Ovary (tissue), 9 donors: ENCODE results near the gene ZNF565. TPM values are rescaled to one million over a fixed set of nuclear protein-coding genes. Genes with fewer than 3 reads are reported as not detected.

Experiments used
- DNase-seq, 5 donors: peaks; one replicate each; pipeline ENCODE4 v3.0.0-alpha.2; 2019 to 2020
- H3K27ac ChIP-seq, 2 donors: fragments of 200-600 bp; one replicate each; pipeline versions ENCODE4 v1.5.1 to v1.8.0; 2019 to 2022
- H3K27me3 ChIP-seq: fragments of 200-600 bp; one replicate; pipeline ENCODE4 v1.8.0; 2022
- H3K36me3 ChIP-seq: fragments of 200-600 bp; sonication (generic); one replicate; pipeline ENCODE4 v1.5.1; 2019
- H3K4me1 ChIP-seq: one replicate; pipeline ENCODE4 v1.8.1; 2013; ENCODE audit warnings: mild to moderate bottlenecking, moderate library complexity; ENCODE audit not compliant: insufficient read depth
- H3K4me3 ChIP-seq: fragments of 200-600 bp; sonication (generic); one replicate; pipeline ENCODE4 v1.5.1; 2017
- H3K9me3 ChIP-seq, 2 donors: fragments of 200-600 bp in 1 of 2; sonication (generic) in 1 of 2; one replicate each; pipeline versions ENCODE4 v1.5.1 to v1.8.1; 2013 to 2019; ENCODE audit warnings: mild to moderate bottlenecking in 1 of 2, moderate library complexity in 1 of 2
- CTCF ChIP-seq, 3 donors: fragments of 450-650 bp in 2 of 3; fragments of 200-600 bp in 1 of 3; IDR thresholded peaks; one replicate each; pipeline versions ENCODE4 v1.5.1 to v1.8.0; 2016 to 2022; ENCODE audit warnings: antibody characterized with exemption in 3 of 3, mild to moderate bottlenecking in 1 of 3
- EP300 ChIP-seq: sonication (generic); formaldehyde crosslinking; IDR thresholded peaks from one replicate; pipeline ENCODE4 v1.6.1; 2017; ENCODE audit warnings: antibody characterized with exemption
- POLR2A ChIP-seq: fragments of 450-650 bp; IDR thresholded peaks from one replicate; pipeline ENCODE4 v1.6.1; 2017; ENCODE audit warnings: antibody characterized with exemption, mild to moderate bottlenecking, moderate library complexity
- WGBS, 3 donors: extraction: QIAGEN DNeasy Blood & Tissue Kit in 1 of 3; methylation state at CpG; one replicate each; pipeline versions ENCODE4 v1.1.5 to v1.1.7; 2013 to 2017; 5-methylcytosine and 5-hydroxymethylcytosine counted together
- intact Hi-C, 4 donors: fragments of 100-400 bp; cut with DNase I; formaldehyde crosslinking; loops; one replicate each; pipeline versions ENCODE4 v1.11.0 to v1.15.1; 2022 to 2023
- polyA plus RNA-seq, 2 donors: library from polyadenylated mRNA; stranded (reverse); fragments of 200-250 nt in 1 of 2; fragments of 350-450 nt in 1 of 2; fragmentation: Illumina TruSeq in 1 of 2; extraction: RNeasy Lipid Tissue Mini Kit (QIAGEN cat#74804) in 1 of 2; gene quantifications; one replicate each; pipeline ENCODE4 v1.2.3, GENCODE V29; 2013 to 2014
- total RNA-seq, 7 donors: library from RNA; depleted of rRNA in 2 of 7; stranded (reverse); fragments of >200 nt in 2 of 7; fragmentation: NEBNext Ultra II Directional in 3 of 7; extraction: Animal tissue kit (Norgen Biotek cat#: 25700) in 3 of 7; gene quantifications; one replicate each; pipeline versions ENCODE4 v1.1.0 to v1.2.4, GENCODE V29; 2016 to 2023
- donor health status: DM: no; HTN: no; CAD: no; lungs with moderate emphysema.
- donor health status: DM: no; HTN: no; CAD: no.
- donor health status: Bipolar disorder and iron deficiency.
- donor health status: DM: yes; HTN: yes; CAD: no.
- donor health status: DM: no; HTN: no; CAD: no.
- donor health status: DM: yes; HTN: yes; CAD: no.

The ZNF565 gene
- total and polyA plus RNA-seq, 9 donors: 3.6 to 10.1 (median 7.5) TPM

- WGBS, 3 donors: 90 to 91% (median 90%) methylated on average over 8 of the region's 8 CpGs
Measured at GRCh38 chr19:36210497-36210896, 4.0 kb downstream of the ZNF565 start.

GRCh38 chr19:36209372-36209771 is 5.1 kb downstream of the ZNF565 start:
- 95 to 98% (median 95%) methylated on average over 7 of the region's 7 CpGs for WGBS, 3 donors
- intact Hi-C loops: no loop called here
- TF ChIP-seq EP300 (no peak), POLR2A (no peak), CTCF (IDR thresholded peaks at IDR 0.05) (no peak)

More at GRCh38 chr19:36210497-36210896, 4.0 kb downstream of the ZNF565 start:
- intact Hi-C loops: no loop called here
- Histone ChIP-seq H3K9me3 (no peaks in the 10 kb centered on the region), H3K27ac (no peak overlapping the region), H3K4me1 (peaks cover 5% of the 10 kb centered on the region), H3K4me3 (no peak overlapping the region), H3K27me3 (no peaks in the 10 kb centered on the region), H3K36me3 (no peaks in the 10 kb centered on the region)
- TF ChIP-seq POLR2A: no peak
- no peak for TF ChIP-seq EP300
- TF ChIP-seq CTCF (IDR thresholded peaks at IDR 0.05): no peak
- no peak for DNase-seq

DNA sequence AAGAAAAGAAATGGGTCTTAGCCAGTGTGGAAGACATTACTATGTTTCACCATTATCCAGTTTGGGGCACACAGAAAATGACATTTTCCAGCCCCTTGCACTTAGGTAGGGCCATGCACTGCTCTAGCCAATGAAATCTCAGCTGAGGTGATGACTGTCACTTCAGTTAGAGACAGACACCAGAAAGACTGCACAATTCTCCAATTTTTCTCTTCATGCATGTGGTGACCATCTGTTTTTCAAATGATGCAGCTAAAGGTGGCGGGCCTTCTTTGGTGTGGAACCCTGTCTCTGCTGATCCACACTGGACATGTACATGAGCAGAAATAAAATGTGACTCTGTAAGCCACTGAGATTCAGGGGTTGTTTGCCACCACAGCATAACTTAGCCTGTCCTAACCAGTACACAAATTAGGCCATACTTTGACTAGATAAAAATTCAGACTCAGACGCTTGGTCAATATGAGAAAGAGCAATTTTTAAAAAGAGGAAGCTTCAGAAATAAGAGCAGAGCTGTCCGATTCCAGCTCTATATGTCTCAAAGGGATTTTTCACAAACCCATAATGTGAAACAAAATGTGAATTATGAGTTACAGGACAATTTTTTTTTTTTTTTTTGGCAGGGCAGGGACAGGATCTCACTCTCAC is 6.7 kb downstream of the ZNF565 start:
- TF ChIP-seq POLR2A: no peak
- no peak for TF ChIP-seq EP300
- TF ChIP-seq CTCF (IDR thresholded peaks at IDR 0.05): no peak
- Histone ChIP-seq H3K9me3 (no peaks in the 10 kb centered on the region), H3K4me3 (no peak overlapping the region), H3K4me1 (no peaks in the 10 kb centered on the region), H3K27me3 (no peaks in the 10 kb centered on the region), H3K27ac (no peak overlapping the region), H3K36me3 (no peaks in the 10 kb centered on the region)
- WGBS, 3 donors: 92 to 95% (median 92%) methylated on average over 3 of the region's 3 CpGs
- intact Hi-C loops: no loop called here
- no peak for DNase-seq

More at GRCh38 chr19:36209372-36209771, 5.1 kb downstream of the ZNF565 start:
- Histone ChIP-seq H3K27ac (no peak overlapping the region), H3K9me3 (no peaks in the 10 kb centered on the region), H3K4me3 (no peak overlapping the region), H3K27me3 (no peaks in the 10 kb centered on the region), H3K4me1 (peaks cover 5% of the 10 kb centered on the region), H3K36me3 (no peaks in the 10 kb centered on the region)
- DNase-seq: no peak

DNA sequence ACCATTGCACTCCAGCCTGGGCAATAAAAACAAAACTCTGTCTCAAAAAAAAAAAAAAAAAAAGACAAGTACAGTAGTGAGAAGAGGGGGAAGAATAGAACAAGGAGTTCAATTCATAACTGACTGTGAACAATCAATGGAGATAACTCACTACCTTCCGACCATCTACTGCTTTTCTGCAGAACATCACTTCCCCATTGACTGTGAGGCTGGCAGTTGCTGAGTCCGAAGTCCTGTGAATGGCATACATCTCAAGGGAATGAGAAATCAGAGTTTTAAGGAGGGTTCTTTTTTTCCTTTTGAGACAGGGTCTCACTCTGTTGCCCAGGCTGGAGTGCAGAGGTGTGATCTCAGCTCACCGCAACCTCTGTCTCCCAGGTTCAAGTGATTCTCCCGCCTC is 11.2 kb downstream of the ZNF565 start:
- no peaks in the 10 kb centered on the region for H3K4me1 ChIP-seq
- no peak overlapping the region for H3K4me3 ChIP-seq
- 97 to 99% (median 97%) methylated on average over 4 of the region's 4 CpGs for WGBS, 3 donors
- intact Hi-C loops: no loop called here
- TF ChIP-seq CTCF (IDR thresholded peaks at IDR 0.05): no peak
- no peak for TF ChIP-seq POLR2A
- no peak for TF ChIP-seq EP300
- no peaks in the 10 kb centered on the region for H3K27me3 ChIP-seq
- no peaks in the 10 kb centered on the region for H3K9me3 ChIP-seq
- no peaks in the 10 kb centered on the region for H3K36me3 ChIP-seq
- DNase-seq: no peak
- H3K27ac ChIP-seq: no peak overlapping the region
